ENCODE data around the gene ANKRD9.

ANKRD9 gene

DNA sequence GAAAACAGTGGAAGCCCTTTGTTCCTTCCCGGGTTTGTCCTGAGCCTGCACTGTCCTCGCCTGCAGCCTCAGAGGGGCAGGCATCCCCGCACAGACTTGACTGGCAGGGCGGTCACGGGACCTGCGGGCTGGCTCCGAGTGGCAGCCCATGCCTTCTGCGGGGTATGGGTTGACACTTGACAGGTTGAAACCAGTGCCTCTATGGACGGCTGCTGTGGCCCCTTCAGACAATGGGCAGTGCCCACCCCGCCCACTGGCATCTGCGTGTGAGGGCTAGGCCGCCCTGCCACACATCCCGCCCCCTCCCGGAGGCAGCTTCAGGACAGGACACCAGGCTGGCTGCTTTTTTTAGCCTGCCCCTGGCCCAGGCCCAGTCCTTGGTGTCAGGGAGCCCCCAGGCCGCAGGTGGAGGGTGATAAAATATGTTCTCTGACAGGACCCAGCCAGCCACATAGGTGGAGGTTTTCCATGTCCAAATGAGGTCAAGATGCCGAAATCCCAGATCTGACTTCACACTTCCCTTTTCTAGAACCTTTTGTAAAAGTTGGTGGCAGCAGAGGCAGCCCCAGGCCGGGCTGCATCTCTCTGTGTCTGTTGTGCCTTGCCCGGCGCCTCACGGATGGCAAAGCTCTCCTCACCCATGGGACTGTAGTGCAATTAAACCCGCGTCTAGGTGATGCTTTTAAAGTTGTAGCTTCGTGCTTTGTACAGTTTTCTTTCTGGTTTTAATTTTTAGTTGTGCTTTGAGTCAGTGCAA, 10.0 kb downstream of the ANKRD9 start:
- no peak for DNase-seq (ENCODE audit: low spot score)

- no peak for DNase-seq (ENCODE audit: low spot score)
Observed at GRCh38 chr14:102498678-102499265, 10.8 kb downstream of the ANKRD9 start.

- no peak for DNase-seq (ENCODE audit: low spot score)
Observed at GRCh38 chr14:102497998-102498677, 11.4 kb downstream of the ANKRD9 start.

DNA sequence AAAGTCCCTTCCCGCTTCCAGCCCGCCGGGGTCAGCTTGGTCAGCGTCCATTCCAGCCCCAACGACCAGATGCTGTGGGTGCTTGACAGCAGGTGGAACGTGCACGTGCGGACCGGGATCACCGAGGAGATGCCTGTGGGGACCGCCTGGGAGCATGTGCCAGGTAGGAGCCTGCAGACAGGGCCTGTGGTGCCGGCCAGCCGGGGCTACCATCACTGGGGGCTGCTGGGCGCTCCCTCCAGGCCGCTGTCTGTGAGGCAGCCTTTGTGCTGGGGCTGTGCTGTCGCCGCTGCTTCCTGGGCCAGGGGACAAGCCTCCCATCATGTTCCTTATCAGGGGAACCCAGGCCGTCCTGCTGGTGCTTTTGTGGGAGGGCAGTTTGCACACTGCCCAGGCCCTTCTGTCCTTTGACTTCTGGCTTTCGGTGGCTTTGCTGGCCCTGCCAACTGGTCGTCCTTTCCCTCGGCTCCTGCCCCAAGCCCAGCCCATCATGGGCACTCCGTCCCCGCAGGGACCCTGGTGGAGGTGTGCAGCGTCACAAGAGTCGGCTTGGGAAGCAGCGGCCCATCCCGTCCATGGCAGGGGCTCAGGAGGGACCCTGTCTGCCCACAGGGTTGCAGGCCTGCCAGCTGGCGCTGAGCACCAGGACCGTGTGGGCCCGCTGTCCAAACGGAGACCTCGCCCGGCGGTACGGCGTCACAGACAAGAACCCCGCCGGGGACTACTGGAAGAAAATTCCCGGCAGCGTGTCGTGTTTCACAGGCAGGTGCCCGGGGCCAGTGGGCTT, 12.4 kb downstream of the ANKRD9 start:
- DNase-seq (ENCODE audit: low spot score) = no peak

DNA sequence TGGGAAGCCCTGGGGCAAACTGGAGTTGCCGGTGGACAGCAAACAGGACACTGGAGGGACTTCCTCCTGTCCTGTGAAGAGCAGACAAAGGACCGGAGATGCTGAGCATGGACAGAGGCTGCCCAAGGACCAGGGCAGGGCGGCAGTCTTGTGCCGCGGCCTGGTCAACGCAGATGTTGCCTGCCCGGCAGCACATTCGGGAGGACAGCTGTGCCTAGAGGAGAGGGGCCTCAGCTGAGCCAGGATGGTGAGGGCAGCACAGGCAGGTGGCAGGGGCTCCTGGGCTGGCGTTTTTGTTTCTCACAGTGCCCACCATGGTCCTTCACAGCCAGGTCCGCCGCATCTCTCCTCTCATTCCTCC, 13.3 kb downstream of the ANKRD9 start:
- DNase-seq (ENCODE audit: low spot score) = no peak

- DNase-seq (ENCODE audit: low spot score) = no peak
Observed at GRCh38 chr14:102495491-102496330, 13.9 kb downstream of the ANKRD9 start.

DNA sequence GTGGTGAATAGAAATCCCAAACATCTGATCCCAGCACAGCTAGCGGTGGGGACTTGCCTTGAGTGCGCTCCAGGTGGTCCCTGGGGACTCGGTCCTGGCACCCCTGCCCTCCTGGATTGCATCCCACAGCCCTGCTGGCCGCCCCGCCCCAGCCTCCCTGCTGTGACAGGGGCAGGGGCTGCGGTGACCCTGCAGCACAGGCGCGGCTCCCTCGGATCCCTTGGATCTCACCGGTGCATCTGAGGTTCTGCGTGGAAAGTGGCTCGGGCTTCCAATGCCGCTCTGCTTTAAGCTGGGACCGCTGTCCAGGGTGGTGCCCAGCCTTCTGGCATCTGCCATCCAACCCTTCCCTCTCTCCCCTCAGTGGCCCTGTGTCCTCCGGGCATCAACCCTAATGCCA, 16.0 kb downstream of the ANKRD9 start:
- DNase-seq (ENCODE audit: low spot score) = no peak

GRCh38 chr14:102493096-102493495, 16.5 kb downstream of the ANKRD9 start:
- DNase-seq (ENCODE audit: low spot score) = no peak

- DNase-seq (ENCODE audit: low spot score) = no peak
Observed at GRCh38 chr14:102492531-102492910, 17.1 kb downstream of the ANKRD9 start.

DNA sequence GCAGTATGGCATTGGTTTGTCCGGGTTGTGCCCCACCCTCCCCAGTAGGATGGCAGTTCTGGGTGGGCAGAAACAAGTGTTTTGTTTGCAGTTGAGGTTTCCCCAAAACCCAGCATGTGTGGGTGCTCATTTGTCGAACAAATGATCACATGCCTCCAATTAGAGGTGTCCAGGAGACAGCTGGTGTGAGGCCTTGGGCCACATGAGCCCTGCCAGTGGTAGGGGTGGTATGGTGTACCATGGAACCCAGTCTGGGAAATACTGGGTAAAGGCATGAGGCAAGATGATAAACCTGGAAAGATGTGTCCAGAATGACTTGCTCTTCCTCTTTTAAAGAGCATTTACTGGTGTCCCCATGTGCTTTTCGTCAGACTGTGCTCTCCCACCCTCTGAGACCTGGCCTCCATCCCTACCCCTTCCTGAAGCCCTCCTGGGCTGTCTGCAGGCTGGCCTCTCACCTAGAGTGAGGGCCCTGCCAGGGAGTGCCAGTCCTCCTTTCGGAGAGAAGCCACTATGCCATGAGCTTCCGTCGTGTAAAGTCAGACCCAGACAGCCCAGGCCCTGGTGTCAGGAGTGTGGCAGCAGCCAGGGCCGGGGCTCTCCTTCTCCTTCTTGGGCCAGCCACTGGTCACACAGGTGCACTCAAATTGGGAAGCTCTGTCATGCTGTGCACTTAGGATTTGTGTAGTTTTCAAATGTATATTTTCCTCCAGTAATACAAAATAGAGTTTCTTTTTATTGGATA, 17.6 kb downstream of the ANKRD9 start:
- no peak for DNase-seq (ENCODE audit: low spot score)

- no peak for DNase-seq (ENCODE audit: low spot score)
Observed at GRCh38 chr14:102491366-102491765, 18.2 kb downstream of the ANKRD9 start.

DNA sequence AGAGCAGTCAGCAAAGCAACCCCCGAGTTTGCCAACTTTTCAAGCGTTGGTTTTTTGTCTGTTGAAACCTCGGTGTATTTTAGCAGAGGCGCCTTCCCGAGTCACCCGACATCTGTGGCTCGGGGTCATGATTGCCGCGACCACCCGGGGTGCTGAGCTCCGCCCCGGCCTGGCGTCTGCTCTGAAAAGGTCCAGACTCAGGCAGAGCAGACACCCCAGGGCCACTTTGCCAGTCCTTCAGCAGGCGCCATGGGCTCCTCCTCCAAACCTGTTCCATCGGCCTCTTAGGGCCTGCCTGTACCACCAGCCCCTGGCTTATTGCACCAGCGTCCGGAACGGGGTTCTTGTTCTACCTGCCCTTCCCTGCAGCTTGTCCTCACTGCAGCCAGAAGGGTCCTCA, 19.1 kb downstream of the ANKRD9 start:
- no peak for DNase-seq (ENCODE audit: low spot score)

DNA sequence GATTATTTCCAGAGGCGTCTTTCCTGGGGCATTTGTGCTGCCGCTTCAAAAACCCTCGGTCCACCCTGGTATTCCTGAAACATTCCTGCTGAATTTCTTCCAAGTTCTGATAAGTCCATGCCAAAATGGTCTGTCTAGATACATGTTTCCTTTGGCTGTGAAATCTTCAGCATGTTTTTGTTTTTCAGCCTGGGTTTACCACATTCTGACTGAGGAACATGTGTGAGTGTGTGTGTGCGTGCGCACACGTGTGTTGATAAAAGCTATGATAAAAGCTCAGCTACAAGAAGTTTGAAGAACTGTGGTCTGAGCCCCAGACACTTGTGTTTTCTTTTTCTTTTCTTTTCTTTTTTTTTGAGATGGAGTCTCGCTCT, 22.4 kb downstream of the ANKRD9 start:
- DNase-seq (ENCODE audit: low spot score) = no peak

GRCh38 chr14:102486513-102487203, 22.9 kb downstream of the ANKRD9 start:
- DNase-seq (ENCODE audit: low spot score) = no peak

DNA sequence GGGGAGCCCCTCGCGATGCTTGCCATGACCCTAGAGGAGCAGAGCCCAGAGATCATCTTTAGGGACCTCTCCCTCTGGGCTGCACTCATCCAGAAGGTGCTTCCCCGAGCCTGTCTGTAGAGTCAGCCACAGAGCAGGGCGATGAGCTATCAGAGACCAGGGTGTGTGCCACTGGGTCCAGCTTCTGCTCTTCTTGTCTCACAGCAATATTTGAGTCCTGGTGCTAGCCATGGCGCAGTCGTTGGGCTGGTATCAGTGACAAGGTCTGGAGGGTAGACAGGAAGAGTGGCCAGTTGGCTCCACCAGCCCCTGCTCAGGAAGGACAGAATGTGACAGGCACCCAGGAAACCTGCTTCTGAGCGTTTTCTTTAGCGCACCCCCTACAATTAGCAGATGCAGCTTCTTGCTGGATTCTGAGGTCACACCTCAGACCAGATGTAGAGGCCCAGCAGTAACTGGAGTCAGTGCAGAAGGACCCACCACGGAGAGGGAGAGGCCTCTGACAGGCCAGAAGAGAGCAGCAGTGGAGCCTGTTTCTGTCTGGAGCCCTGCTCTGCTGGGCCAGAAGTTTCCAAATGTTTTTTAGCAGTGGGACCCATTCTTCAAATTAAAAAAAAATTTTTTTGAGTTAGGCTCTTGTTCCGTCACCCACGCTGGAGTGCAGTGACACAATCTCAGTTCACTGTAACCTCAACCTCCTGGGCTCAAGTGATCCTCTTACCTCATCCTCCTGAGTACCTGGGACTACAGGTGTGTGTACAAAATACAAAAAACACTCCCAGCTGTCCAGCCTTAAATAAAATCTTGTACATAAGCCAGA, 23.7 kb downstream of the ANKRD9 start:
- DNase-seq (ENCODE audit: low spot score) = no peak

DNA sequence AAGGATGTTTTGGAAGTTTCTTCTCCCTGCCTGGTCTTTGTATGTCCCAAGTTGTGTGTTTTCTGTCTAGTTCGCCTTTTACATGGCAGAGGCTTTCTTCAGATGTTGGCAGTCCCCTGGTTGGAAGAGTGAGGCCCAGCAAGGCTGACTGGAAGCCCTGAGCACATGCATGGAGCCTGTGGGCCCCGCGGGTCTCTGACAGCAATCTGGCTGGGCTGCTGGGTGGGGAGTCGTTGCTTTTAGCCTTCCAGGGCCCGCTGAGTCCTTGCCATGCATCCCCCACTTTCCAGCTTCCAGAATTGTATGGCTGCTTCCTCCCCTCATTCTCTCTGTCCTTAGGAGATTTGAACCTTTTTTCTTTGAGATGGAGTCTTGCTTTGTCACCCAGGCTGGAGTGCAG, 25.3 kb downstream of the ANKRD9 start:
- DNase-seq (ENCODE audit: low spot score) = no peak

DNA sequence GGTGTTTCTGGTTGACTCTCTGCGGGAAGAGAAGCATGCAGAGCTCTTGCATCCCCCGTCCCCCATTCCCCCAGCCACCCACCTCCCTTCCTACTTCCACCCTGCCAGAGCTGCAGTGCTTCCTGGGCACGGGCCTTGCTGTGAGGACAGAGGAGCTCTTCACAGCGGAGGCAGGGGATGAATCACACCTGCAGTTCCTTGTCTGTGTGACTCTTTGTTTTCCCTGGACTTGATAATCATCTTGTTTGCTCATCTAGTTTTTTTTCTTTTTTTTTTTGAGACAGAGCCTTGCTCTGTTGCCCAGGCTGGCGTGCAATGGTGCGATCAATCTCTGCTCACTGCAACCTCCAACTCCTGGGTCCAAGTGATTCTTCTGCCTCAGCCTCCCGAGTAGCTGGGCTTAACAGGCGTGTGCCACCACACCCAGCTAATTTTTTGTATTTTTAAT, 27.8 kb downstream of the ANKRD9 start:
- no peak for DNase-seq (ENCODE audit: low spot score)

DNA sequence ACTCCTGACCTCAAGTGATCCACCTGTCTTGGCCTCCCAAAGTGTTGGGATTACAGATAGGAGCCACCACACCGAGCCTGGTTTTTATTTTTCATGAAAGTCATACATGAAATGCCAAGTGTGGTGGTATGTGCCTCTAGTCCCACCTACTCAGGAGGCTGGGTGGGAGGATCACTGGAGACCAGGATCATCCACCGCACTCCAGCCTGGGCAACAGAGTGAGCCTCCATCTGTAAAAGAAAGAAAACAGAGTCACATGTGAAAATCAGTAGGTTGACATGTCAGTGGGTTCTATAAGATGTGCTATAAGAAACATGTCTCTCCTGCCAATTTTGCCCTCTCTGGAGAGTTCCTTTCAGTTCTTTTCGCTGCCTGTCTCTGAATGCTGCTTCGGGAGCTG, 28.2 kb downstream of the ANKRD9 start:
- DNase-seq (ENCODE audit: low spot score) = no peak

GRCh38 chr14:102479777-102480176, 29.8 kb downstream of the ANKRD9 start:
- DNase-seq (ENCODE audit: low spot score) = no peak

DNA sequence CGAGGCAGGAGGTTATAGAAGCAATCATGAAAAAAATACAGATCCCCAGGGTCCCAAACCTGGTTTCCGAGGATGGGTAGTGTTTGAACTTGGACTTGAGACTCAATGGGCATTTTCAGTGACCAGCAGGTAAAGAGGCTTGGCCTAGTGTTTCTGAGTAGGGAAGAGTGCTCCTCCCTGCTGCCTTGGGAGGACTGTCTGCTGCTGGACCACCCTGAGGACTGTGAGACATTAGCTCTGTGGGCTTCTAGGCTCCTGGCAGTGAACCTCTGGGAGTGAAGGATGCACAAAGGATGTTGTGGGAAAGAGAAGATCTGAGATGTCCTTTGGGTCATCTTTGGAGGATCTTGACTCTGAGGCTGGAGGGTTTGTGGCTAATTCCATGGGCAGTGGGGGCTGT, 30.5 kb downstream of the ANKRD9 start:
- DNase-seq (ENCODE audit: low spot score) = no peak

All from globus pallidus (tissue), 1 donor.